DMS153 (cell line): Measurements from ENCODE around the gene C1QTNF6.

Source experiments
- DNase-seq: peaks from one replicate; lab custom pipeline; 2025; lab: John Stamatoyannopoulos, UW

Gene C1QTNF6

GRCh38 chr22:37141971-37142370, 46.1 kb downstream of the C1QTNF6 start:
- no peak for DNase-seq

- no peak for DNase-seq
Observed at GRCh38 chr22:37141476-37141875, 46.6 kb downstream of the C1QTNF6 start.

- DNase-seq: no peak
Observed at GRCh38 chr22:37140686-37141323, 47.2 kb downstream of the C1QTNF6 start.

GRCh38 chr22:37139762-37140161, 48.3 kb downstream of the C1QTNF6 start:
- no peak for DNase-seq

- DNase-seq: no peak
Observed at GRCh38 chr22:37138849-37139561, 49.0 kb downstream of the C1QTNF6 start.

GRCh38 chr22:37137903-37138665, 50.0 kb downstream of the C1QTNF6 start:
- no peak for DNase-seq

- DNase-seq: no peak
Observed at GRCh38 chr22:37137131-37137530, 50.9 kb downstream of the C1QTNF6 start.

- no peak for DNase-seq
Observed at GRCh38 chr22:37135023-37135422, 53.0 kb downstream of the C1QTNF6 start.

GRCh38 chr22:37133304-37134018, 54.6 kb downstream of the C1QTNF6 start:
- DNase-seq: no peak

- DNase-seq: no peak
Observed at GRCh38 chr22:37132773-37133172, 55.3 kb downstream of the C1QTNF6 start.
